Left kidney (tissue), 8 donors: ENCODE results near the gene DLL4. TPM values are rescaled to one million over a fixed set of nuclear protein-coding genes. Genes with fewer than 3 reads are reported as not detected.

Experiments
- DNase-seq: peaks from one replicate; pipeline ENCODE4 v3.0.0-alpha.2; 2013
- long read RNA-seq, 8 donors: transcript quantifications; one replicate each; lab custom pipeline, GENCODE V29; 2026
- polyA plus RNA-seq: library from polyadenylated mRNA; unstranded; fragments of 120-200 nt; gene quantifications from one replicate; pipeline ENCODE4 v1.2.1, GENCODE V29; 2013; ENCODE audit not compliant: insufficient read length

The DLL4 gene
- polyA plus RNA-seq, result 5.1 TPM
- long read RNA-seq, donor 1, partial matches to known transcripts, result 0 of 1 reads
- long read RNA-seq, donor 1, other reads (novel, unspliced or antisense), result 0 of 1 reads
- long read RNA-seq, donor 2, partial matches to known transcripts, result 0 of 1 reads
- long read RNA-seq, donor 2, other reads (novel, unspliced or antisense), result 0 of 1 reads
- long read RNA-seq, donor 3, partial matches to known transcripts, result 0 of 1 reads
- long read RNA-seq, donor 3, other reads (novel, unspliced or antisense), result 0 of 1 reads
- long read RNA-seq, donor 4, result 0 reads
- long read RNA-seq, donor 5, partial matches to known transcripts, result 11 of 14 reads
- long read RNA-seq, donor 5, other reads (novel, unspliced or antisense), result 0 of 14 reads
- long read RNA-seq, donor 6, partial matches to known transcripts, result 0 of 6 reads
- long read RNA-seq, donor 6, other reads (novel, unspliced or antisense), result 0 of 6 reads
- long read RNA-seq, donor 7, result 0 reads
- long read RNA-seq, donor 8, result 0 reads

- no peak for DNase-seq
These were observed at the start of gene DLL4 for GRCh38 chr15:40928821-40929659. TSS of gene DLL4 (plus strand) at chr15:40929340. CDS start at chr15:40929669, 329 bp downstream.

- DNase-seq, result no peak
These were observed 49.5 kb upstream of the DLL4 start for GRCh38 chr15:40879609-40880008.

- DNase-seq, result no peak
These were observed 47.8 kb upstream of the DLL4 start for GRCh38 chr15:40881351-40881750.

- DNase-seq, result no peak
These were observed 42.6 kb upstream of the DLL4 start for GRCh38 chr15:40886586-40886985.

GRCh38 chr15:40889112-40889511, 40.0 kb upstream of the DLL4 start:
- DNase-seq, result no peak

- DNase-seq, result no peak
These were observed 38.0 kb upstream of the DLL4 start for GRCh38 chr15:40891138-40891537.

GRCh38 chr15:40891810-40892446, 37.2 kb upstream of the DLL4 start:
- DNase-seq, result peak; percentile 59

- no peak for DNase-seq
These were observed 36.6 kb upstream of the DLL4 start for GRCh38 chr15:40892447-40893012.

- DNase-seq, result no peak
These were observed 36.0 kb upstream of the DLL4 start for GRCh38 chr15:40893019-40893670.

- peak; percentile 96 for DNase-seq
These were observed 35.1 kb upstream of the DLL4 start, which contains the start of gene VPS18 for GRCh38 chr15:40893733-40894680. TSS of gene VPS18 (plus strand) at chr15:40894450. CDS start at chr15:40894769, 319 bp downstream.

- DNase-seq, result no peak
These were observed 34.3 kb upstream of the DLL4 start for GRCh38 chr15:40894681-40895448.

- DNase-seq, result no peak
These were observed 29.5 kb upstream of the DLL4 start for GRCh38 chr15:40899536-40900207.

- no peak for DNase-seq
These were observed 28.7 kb upstream of the DLL4 start for GRCh38 chr15:40900256-40901052.

GRCh38 chr15:40901053-40901443, 28.1 kb upstream of the DLL4 start:
- DNase-seq, result no peak

- DNase-seq, result no peak
These were observed 26.3 kb upstream of the DLL4 start for GRCh38 chr15:40902605-40903561.

GRCh38 chr15:40904552-40905201, 24.5 kb upstream of the DLL4 start:
- DNase-seq, result no peak
